ENCODE data around the gene GJC3.

GJC3 gene

DNA sequence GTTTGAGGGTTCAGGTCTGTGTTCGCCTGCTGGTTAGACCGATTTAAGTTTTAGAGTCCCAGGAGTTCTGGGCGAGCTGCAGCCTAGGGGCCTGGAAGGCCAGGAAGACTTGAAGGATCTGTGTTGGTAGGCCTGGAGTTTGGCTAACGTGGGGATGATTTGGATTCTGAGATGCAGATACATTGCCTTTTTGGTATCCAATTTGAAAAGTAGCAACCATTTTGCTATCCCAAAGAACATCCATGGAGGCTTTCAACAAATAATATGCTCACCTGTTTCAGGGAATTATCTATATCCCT lies 9.7 kb downstream of the GJC3 start:
- Histone ChIP-seq H3K4me3 (ENCODE audit: low read depth, low read length) (peak overlapping the region; percentile 71), H3K27me3 (ENCODE audit: control insufficient read depth, insufficient read depth, low read length) (no peaks in the 10 kb centered on the region), H3K4me2 (ENCODE audit: low read length) (peak overlapping the region; percentile 60), H3K4me1 (peaks cover 7% of the 10 kb centered on the region), H3K9me3 (ENCODE audit: control insufficient read depth, low read length) (no peaks in the 10 kb centered on the region), H3K36me3 (ENCODE audit: control insufficient read depth, insufficient read depth, low read length) (peaks cover 3% of the 10 kb centered on the region), H3K9ac (peak overlapping the region; percentile 87), H3K27ac (peak overlapping the region; percentile 89), H2AFZ (peak overlapping the region; percentile 95), H3K79me2 (peaks cover 23% of the 10 kb centered on the region)
- TF ChIP-seq, protein P1, sequence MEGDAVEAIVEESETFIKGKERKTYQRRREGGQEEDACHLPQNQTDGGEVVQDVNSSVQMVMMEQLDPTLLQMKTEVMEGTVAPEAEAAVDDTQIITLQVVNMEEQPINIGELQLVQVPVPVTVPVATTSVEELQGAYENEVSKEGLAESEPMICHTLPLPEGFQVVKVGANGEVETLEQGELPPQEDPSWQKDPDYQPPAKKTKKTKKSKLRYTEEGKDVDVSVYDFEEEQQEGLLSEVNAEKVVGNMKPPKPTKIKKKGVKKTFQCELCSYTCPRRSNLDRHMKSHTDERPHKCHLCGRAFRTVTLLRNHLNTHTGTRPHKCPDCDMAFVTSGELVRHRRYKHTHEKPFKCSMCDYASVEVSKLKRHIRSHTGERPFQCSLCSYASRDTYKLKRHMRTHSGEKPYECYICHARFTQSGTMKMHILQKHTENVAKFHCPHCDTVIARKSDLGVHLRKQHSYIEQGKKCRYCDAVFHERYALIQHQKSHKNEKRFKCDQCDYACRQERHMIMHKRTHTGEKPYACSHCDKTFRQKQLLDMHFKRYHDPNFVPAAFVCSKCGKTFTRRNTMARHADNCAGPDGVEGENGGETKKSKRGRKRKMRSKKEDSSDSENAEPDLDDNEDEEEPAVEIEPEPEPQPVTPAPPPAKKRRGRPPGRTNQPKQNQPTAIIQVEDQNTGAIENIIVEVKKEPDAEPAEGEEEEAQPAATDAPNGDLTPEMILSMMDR (IDR thresholded peaks at IDR 0.05), result no peak

DNA sequence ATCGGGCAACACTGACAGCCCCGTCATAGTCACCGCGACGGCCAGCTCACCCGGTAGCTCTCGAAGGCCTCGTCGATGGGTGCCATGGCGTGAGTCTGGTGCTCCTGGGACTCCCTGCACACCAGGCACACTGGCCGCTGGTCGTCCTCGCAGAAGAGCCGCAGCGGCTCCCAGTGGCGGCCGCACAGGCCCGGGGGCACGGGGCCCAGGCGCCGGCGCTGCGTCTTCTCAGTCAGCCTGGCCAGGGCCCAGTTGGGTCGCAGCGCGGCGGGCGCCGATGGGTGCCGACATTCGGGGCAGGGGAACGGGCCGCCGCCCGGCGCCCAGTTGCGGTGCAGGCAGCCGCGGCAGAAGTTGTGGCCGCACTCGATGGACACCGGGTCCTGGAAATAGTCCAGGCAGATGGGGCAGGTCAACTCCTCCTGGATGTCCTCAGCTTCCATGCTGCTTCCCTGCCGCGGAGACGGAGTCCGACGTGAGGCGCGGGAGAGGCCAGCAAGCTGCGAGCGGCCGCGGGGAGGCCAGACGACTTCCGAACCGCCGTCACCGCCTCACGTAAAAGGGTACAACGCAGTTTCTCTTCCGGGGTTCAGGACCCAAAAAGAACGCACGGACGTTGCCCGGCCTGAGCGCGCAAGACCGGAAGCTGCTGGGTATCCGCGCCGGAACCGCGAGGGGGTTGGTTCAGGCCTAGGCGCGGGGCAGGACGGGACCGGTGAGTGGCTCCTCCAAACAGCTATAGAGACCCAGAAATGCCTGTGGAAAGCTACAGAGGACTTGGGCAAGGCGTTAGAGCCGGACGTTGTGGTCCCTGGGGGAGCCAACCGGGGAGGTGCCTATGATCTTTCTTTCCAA lies 10.2 kb downstream of the GJC3 start, which contains the start of gene TRIM4:
TSS of gene TRIM4 (minus strand) at position 572 of the 855 bp plus-strand sequence. CDS start at position 443, 129 bp downstream.
- Histone ChIP-seq H3K4me3 (ENCODE audit: low read depth, low read length) (peak within 1 kb of the TSS; percentile 71), H3K9ac (peak within 1 kb of the TSS; percentile 87), H3K27ac (peak within 1 kb of the TSS; percentile 89), H3K27me3 (ENCODE audit: control insufficient read depth, insufficient read depth, low read length) (no peaks in the 10 kb centered on the region), H2AFZ (peak within 1 kb of the TSS; percentile 95), H3K4me2 (ENCODE audit: low read length) (peak within 1 kb of the TSS; percentile 60), H3K4me1 (peaks cover 7% of the 10 kb centered on the region), H3K36me3 (ENCODE audit: control insufficient read depth, insufficient read depth, low read length) (peaks cover 3% of the 10 kb centered on the region), H3K9me3 (ENCODE audit: control insufficient read depth, low read length) (no peaks in the 10 kb centered on the region), H3K79me2 (peaks cover 23% of the 10 kb centered on the region)
- TF ChIP-seq, protein P1 (IDR thresholded peaks at IDR 0.05), result no peak

DNA sequence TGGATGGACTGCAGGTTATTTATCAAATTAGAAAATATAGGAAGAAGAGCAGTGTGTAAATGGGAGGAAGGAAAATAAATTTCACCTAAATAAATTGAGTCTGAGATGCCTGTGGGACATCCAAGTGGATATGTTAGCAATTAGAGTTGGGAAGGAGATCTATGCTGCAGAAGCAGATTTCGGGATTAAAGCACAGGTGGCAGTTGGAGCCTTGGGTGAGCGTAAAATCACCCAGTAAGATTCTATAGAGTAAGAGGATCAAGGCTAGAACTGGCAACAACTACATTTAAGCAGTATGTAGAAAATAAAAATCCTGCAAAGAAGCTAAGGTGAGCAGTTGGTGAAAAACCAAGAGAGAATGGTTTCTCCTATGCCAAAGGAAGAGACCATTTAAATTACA lies 18.4 kb downstream of the GJC3 start:
- H3K27me3 ChIP-seq (ENCODE audit: control insufficient read depth, insufficient read depth, low read length), result no peaks in the 10 kb centered on the region
- no peaks in the 10 kb centered on the region for H3K9me3 ChIP-seq (ENCODE audit: control insufficient read depth, low read length)
- no peak overlapping the region for H3K27ac ChIP-seq
- no peaks in the 10 kb centered on the region for H3K4me1 ChIP-seq
- H3K4me2 ChIP-seq (ENCODE audit: low read length), result no peak overlapping the region
- H2AFZ ChIP-seq, result no peak overlapping the region
- peaks cover 24% of the 10 kb centered on the region for H3K79me2 ChIP-seq
- TF ChIP-seq, protein P1 (IDR thresholded peaks at IDR 0.05), result no peak
- no peaks in the 10 kb centered on the region for H3K36me3 ChIP-seq (ENCODE audit: control insufficient read depth, insufficient read depth, low read length)
- H3K9ac ChIP-seq, result no peak overlapping the region
- no peak overlapping the region for H3K4me3 ChIP-seq (ENCODE audit: low read depth, low read length)

DNA sequence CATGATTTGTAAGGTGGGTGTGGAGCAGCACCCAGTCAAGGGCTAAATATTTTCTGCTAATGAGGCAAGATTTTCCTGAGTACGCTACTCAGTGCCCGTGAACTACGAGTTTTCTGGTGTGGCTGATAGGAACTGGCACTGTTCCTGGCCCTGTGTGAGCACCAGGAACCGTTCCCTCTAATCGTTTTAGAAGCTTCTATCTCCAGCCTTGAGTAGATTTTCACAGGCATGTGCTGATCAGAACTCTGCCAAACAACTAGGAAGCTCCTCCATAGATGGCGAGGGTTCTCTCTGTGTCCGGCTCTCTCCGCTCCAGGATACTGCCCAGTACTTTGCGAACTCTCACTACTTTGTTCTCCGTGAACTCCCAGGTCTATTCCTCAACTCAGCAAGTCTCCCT lies 27.8 kb downstream of the GJC3 start:
- Histone ChIP-seq H3K27me3 (ENCODE audit: control insufficient read depth, insufficient read depth, low read length) (no peaks in the 10 kb centered on the region), H3K4me1 (no peaks in the 10 kb centered on the region), H3K9ac (no peak overlapping the region), H3K4me3 (ENCODE audit: low read depth, low read length) (no peak overlapping the region), H3K27ac (no peak overlapping the region), H3K9me3 (ENCODE audit: control insufficient read depth, low read length) (no peaks in the 10 kb centered on the region), H3K79me2 (peaks cover 3% of the 10 kb centered on the region), H3K36me3 (ENCODE audit: control insufficient read depth, insufficient read depth, low read length) (no peaks in the 10 kb centered on the region), H3K4me2 (ENCODE audit: low read length) (no peak overlapping the region), H2AFZ (no peak overlapping the region)
- TF ChIP-seq, protein P1 (IDR thresholded peaks at IDR 0.05), result no peak

All from parathyroid adenoma (tissue), 2 donors.